SU-DHL-6 (cell line): Measurements from ENCODE around the gene ATF7.

Experiments
- CTCF ChIP-seq: fragments of 200-600 bp; sonication (generic); IDR thresholded peaks from one replicate; pipeline ENCODE4 v1.5.1; 2017; ENCODE audit warnings: antibody characterized with exemption, mild to moderate bottlenecking, low read length, moderate library complexity; ENCODE audit not compliant: insufficient read depth, poor library complexity, severe bottlenecking
- EZH2phosphoT487 ChIP-seq: fragments of 200-600 bp; sonication (generic), shearing (Covaris generic); conservative IDR thresholded peaks from 2 replicates; pipeline ENCODE4 v1.6.1; 2018; ENCODE audit warnings: mild to moderate bottlenecking, antibody characterized with exemption, low read length, moderate library complexity, mixed read lengths

- no peak for TF ChIP-seq CTCF
- TF ChIP-seq EZH2phosphoT487, result no peak
Measured at GRCh38 chr12:53617700-53618099, 8.5 kb downstream of the ATF7 start.
